Bone marrow (tissue), 2 donors: ENCODE results near the gene YAF2.

Experiments used
- DNase-seq, 2 donors: peaks; one replicate each; lab custom pipeline; 2025; lab: John Stamatoyannopoulos, UW

YAF2 gene

DNA sequence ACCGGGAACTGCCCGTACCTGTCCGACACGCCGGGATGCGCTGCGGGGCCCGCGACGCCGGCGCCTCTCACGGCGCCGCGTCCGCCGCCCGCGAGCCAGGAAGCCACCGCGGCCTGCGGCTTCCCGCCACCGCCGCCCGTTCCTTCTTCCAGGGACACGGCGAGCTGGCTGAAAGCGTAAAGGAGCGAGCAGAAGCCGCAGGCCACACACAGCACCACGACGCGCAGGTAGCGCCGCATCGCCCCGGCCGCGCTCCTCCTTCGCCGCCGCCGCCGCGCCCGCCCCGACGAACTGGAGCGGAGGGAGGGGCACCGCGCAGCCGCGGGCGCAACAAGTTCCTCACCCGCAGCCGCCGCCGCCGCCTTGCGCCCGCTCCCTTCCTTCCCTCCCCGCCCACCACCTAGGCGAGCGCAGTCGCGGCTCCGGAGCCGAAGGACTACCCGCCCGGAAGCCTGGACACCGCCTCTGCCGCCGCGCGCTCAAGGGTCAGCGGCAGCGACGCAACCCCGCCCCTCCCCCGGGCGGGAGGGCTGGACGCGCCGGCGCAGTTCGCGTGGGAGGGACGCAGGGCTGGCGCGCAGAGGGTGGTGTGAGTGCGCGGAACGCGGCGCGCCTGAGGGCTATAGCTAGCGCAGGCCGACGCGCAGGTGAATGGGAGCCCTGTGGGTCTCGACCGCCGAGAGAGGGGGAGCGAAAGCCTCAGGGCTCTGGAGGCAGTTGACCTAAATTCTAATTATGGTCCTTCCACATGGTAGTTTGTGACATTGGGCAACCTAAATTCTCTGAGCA is 93.4 kb downstream of the YAF2 start, which contains the start of gene GXYLT1:
TSS of gene GXYLT1 (minus strand) at position 467 of the 789 bp plus-strand sequence. CDS start at position 239, 228 bp downstream.
- peak; percentile 57 to 72 for DNase-seq

DNA sequence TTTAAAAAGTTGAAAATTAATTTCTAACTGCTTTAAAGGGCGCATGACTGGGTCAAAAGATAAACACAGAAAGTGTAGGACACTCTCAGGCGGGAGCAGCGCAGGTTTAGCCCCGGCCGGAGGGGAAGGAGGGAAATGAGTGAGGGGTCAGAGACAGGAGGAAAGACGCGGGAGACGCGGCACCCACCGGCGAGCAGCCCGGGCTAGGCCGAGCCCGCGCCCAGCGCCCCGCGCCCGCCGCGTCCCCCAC is 94.0 kb downstream of the YAF2 start:
- DNase-seq, result no peak

DNA sequence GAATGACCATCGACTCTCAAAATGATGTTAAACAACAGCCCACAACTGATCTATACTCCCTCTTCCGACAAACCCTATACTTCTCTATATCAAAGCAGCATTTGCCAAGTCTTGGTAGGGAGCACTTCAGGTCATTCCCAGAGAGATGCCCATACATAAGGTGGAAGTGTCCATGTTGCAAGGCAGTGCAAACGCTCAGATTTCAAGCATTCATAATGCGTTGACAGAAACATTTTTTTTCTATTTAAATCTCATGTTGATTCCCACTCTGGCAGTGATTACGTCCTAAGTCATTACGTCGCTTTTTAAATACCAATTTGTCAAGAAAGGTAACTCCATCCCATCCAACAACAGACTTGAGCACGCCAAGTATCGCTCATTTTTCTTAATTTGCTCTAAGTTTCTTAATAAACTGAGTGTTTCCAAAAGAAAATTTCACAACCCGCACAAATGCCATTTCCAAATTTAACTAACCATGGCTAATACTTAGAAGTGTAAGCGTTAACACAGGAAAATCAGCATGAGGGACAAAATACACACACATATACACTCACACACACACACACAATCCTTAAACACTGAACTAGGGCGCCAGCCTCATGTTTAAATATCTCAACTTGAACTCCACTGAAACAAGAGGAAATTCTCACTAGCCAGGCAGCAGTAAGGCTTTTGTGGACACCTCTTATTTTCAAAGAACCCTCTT is 94.4 kb downstream of the YAF2 start:
- DNase-seq, result peak in 1 of 2 donors; percentile 21

DNA sequence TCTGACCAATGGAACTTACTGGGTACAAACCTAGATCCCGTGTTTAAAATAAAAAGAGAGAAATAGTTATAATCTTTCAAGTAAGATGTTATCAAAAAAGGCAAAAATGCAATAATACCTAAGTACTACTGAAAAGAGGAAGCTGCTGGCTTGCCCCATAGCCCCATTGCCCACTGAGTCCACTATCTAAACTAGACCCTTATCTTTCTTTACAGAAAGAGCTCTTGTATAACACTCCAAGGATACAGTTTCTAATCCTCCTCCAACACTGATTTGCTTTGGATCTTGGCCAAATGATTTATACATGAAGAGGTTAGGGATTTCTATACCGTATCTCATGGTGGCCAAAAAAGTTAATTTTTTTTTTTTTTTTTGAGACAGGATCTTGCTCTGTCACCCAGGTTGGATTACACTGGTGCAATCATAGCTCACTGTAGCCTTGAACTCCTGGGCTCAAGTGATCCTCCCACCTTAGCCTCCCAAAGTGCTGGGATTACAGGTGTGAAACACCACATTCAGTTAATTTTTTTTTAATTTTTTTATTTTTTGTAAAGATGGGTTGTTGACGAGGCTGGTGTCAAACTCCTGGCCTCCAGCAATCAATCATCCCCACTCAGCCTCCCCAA is 96.0 kb downstream of the YAF2 start:
- DNase-seq, result no peak

DNA sequence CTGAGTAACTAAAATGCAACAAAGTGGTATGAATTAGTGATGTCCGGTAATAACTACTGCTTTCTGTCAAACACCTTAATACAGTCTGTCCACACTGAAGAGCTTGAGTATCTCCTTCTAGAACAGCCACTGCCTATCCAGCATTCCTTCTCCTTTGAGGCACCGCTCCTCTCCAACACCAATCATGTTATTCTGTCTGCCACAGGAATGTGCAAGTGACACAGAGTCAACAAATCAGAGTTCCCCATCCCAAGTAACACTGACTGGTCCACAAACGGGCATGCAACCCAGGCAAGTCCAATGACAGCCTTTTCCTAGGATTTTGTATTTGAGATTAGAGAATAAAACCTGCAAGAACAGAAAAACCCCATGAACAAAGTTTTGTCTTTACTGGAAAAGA is 97.1 kb downstream of the YAF2 start:
- DNase-seq, result no peak

DNA sequence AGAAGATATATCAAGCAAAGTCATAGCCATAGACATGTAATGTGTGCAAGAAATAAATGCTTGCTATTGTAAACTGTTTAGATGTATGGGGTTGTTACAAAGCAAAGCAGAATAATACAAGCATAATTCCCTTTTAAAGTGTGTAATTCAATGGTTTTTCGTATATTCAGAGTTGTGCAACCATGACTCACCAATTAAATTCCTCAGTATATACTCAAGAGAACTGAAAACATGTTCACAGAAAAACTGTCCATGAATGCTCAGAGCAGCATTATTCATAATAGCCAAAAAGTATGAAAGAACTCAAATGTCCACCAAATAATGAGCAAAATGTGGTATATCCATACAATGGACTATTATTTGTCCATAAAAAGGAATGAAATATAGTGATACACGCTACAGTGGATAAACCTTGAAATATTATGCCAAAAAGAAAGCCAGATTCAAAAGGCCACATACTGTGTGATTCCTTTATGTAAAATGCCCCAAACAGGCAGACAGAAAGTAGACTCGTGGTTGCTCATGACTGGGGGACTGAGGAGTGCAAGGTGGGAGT is 102.7 kb downstream of the YAF2 start:
- no peak for DNase-seq

DNA sequence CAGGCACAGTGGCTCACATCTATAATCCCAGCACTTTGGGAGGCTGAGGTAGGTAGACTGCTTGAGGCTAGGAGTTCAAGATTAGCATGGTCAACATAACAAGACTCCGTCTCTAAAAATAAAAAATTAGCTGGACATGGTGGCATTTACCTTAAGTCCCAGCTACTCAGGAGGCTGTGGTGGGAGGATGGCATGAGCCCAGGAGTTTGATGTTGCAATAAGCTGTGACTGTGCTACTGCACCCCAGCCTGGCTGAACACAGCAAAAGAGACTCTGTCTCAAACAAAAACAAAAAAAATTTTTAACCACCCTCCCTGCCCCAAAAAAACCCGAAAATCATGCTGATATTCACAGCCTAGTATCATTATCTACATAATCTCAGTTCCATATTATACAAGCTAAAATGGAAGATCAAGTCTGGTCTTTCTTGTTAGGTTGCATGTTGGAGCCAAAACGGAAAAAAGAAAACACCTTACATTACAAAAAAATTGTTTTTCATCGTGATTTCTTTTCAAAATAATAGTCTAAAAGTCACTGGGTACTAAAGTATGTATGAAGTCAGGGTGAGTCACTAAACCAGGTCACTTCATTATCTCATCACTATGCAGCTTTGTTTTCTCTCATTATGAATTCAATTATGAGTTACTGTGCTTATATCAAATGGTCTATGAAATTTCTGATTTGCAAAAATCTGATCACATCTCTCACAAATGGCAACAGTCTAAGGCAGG is 107.2 kb downstream of the YAF2 start:
- DNase-seq, result no peak

DNA sequence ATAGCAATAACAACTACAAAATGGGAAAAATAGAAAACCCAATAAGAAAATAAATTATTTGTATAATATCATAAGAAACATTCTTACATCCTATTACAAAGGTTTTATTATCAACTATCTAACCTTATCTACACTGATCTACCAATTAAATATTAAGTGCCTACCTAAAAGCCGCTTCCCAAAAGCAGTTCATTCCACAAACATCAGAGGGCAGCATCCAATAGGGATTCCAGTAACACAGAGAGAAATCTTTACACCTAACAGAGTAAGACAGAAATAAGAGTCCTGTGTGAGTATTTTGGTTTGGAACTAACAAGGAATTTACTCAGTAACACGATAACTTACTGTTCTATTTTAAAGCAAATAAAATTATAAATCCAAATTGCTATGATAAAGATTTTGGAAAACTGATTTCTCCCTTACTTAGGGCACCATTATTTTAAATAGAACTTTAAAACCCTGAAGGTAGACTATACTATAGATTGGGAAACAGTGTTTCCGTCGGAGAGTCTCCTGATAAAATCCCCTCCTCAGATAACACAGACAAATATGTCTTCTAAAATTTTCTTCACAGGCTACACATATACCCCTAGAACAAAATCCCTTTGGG is 108.3 kb downstream of the YAF2 start:
- DNase-seq, result peak in 1 of 2 donors; percentile 28

DNA sequence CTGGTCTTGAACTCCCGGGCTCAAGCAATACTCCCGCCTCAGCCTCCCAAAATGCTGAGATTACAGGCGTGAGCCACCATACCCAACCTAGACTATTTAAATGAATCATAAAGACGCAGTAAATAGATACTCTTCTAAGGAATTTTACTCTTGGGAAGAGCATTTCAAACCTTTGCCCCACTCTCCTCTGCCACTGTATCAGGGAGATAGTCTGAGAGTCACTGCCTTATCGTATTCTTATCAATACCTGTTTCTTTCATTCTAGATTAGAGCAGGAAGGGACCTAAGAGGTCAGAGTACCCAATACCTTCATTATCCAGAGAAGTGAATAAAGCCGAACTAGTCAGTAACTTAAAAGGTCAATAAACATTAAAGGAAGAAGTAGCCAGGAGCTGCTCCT is 109.2 kb downstream of the YAF2 start:
- no peak for DNase-seq

DNA sequence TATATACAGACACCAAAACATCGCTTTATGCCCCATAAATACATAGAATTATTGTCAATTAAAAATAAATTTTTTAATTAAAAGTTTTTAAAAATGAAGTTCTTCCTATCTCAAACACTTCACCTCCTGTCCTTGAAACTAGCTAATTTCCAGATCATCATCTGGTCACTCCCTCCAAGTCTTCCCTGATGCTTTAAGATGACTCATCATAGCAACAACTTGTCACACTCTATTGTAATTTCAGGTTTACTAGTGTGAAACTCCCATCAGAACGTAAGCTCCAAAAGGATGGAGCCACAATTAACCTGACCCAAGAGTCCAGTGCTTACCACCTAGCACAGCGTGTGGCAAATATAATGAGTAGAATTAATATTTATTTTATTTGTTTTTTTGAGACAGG is 109.7 kb downstream of the YAF2 start:
- DNase-seq, result no peak

DNA sequence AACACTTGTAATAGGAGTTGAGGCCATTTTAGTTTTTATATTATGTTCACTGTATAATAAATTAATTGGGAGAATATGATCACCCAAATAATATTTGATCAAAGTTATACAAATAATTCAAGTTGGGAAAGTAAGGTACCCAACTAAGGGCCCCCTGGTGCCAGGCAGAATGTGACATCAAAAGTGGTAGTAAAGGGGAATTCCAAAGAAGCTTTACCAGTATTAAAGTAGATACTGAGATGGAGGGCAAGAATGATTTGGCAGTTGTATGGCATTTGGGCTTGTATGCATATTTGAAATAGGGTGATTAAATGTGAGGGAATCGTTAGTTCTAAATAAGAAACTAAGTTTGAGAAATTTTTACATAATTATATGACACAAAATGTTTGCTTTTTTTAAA is 111.1 kb downstream of the YAF2 start:
- no peak for DNase-seq

DNA sequence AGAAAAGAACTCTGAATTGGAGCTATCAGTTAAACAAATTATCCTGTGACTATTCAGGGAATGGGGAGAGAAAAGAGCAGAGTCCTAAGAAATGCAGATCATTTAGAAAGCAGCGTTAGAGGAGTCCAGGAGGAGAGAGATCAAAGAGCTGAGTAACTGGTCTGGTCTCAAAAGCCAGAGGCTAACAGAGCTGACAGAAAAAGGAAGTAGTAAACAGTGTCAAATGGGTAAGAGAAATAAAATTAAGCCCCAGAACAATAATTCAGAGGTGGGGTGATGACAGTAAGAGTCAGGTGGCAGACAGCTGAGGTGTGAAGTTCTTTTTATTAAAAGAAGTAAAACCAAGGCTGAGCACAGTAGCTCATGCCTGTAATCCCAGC is 112.7 kb downstream of the YAF2 start:
- DNase-seq, result peak in 1 of 2 donors; percentile 35

DNA sequence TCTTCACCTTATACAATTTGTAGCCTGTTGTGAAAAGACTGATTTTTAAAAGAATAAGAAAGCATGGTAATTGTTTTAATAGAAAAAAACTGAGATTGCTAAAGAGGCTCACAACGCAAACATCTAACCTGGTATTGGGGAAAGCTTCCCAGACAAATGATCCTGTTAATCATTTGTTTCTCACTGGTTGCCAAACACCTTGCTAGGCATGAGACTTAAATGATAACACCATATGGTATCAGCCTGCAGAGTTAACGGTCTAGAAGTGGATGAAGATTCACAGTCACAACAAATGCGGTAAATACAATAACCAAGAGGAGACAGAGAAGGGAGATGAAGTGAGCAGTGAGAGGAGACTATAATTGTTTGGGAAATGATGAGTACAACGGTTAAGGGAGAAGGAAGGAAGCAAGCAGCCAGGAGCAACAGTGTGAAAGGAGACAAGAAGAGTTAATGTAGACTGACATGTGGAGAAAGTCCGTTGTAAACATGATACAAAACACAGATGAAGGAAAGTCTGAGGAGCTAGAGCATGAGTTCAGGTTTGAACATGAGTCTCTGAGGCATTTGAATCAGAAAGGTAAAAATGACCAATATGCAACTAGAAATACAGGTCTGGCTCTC is 113.2 kb downstream of the YAF2 start:
- no peak for DNase-seq

DNA sequence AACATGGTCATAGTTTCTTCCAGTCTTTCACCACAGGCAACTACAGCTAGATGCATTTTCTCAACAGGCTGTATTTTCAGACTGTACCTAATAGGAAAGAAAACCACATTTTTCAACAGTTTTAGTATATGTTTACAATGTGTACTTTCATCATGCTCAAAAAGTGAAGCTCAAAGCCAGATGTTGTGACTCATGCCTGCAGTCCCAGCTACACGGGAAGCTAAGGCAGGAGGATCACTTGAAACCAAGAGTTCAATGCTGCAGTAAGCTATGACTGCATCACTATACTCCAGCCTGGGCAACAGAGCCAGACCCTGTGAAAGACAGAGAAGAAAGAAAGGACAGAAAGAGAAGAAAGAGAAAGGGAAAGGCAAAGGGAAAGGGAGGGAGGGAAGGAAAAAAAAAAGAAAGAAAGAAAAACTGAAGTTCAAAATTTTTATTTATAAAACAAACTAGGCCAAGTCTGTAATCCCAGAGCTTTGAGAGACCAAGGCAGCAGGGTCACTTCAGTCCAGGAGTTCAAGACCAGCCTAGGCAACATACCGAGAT is 118.9 kb downstream of the YAF2 start:
- no peak for DNase-seq

DNA sequence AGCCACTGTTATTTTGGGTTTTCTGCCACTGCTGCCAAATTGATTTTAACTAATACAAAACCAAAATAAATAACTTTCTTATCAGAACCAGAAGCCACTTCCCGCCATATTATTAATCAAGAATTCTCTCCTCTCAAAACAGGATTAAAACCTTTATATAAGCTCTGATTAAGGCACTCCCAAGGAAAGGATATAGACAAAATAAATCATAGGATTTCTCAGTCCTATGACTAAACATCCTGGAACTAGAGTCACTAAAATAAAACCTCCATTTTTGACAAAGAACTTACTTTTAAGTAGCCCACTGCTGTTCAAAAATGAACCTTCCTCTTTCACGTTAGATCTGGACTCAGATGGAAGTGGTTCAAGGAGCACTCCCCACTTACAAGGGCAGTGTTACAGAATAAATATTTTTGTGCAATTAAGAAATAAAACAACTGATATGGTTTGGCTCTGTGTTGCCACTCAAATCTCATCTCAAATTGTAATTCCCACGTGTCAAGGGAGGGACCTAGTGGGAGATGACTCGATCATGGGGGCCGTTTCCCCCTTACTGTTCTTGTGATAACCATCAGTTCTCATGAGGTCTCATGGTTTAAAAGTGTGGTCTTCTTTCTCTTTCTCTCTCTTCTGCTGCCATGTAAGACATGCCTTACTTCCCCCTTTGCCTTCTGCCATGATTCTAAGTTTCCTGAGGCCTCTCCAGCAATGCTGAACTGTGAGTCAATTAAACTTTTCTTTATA is 119.7 kb downstream of the YAF2 start:
- peak in 1 of 2 donors; percentile 66 for DNase-seq

DNA sequence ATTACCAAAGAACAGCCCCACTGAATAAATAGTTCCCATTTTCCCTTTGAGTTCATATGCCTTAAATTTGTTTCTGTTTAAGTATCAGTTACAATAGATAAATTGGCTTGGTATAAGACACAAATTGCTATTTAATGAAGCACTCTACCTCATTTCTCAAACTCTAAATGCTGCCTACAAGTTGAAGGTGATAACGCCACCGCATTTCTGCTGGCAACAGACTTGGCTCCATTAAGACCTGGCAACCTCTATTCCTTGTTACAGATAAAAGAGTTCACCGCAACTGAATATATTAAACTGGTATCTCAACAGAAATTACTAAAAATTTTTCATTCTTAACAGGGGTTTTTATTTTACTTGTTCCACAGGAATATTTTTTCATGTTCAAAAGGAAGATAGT is 129.0 kb downstream of the YAF2 start:
- DNase-seq, result no peak
